HepG2 (cell line): ENCODE data around the gene NOXA1. TPM values are rescaled to one million over a fixed set of nuclear protein-coding genes. Genes with fewer than 3 reads are reported as not detected.

ENCODE experiments used
- AFF4 ChIP-seq: sonication (generic); formaldehyde crosslinking; IDR thresholded peaks from 2 replicates; pipeline ENCODE4 v1.4.0; 2020; ENCODE audit warnings: missing genetic modification reagents
- ATF7-NPFF ChIP-seq: sonication (generic); formaldehyde crosslinking; IDR thresholded peaks from 2 replicates; pipeline ENCODE4 v1.8.1; 2023; ENCODE audit warnings: mild to moderate bottlenecking, low read depth, missing genetic modification reagents, moderate library complexity
- HDAC2 ChIP-seq: sonication (generic); formaldehyde crosslinking; IDR thresholded peaks from 2 replicates; pipeline ENCODE4 v1.4.0; 2020; ENCODE audit warnings: missing genetic modification reagents
- IKZF1 ChIP-seq: fragments of 450-650 bp; IDR thresholded peaks from 2 replicates; pipeline ENCODE4 v1.7.1; 2016
- IKZF5 ChIP-seq: IDR thresholded peaks from 2 replicates; pipeline ENCODE4 v1.6.1; 2018; ENCODE audit warnings: missing genetic modification reagents, mild to moderate bottlenecking, missing compliant biosample characterization
- NFKB2 ChIP-seq: sonication (generic); formaldehyde crosslinking; IDR thresholded peaks from 2 replicates; pipeline ENCODE4 v1.4.0; 2020; ENCODE audit warnings: missing genetic modification reagents, borderline replicate concordance
- NONO ChIP-seq, 2 experiments: fragments of 450-650 bp in 1 of 2; sonication (generic) in 1 of 2; formaldehyde crosslinking in 1 of 2; IDR thresholded peaks in 1 of 2; conservative IDR thresholded peaks in 1 of 2; 2 replicates each; pipeline versions ENCODE4 v1.6.1 to v1.8.0; 2017 to 2022; ENCODE audit warnings: mild to moderate bottlenecking in 1 of 2, missing genetic modification reagents in 1 of 2, moderate library complexity in 1 of 2
- SOX6 ChIP-seq, 2 experiments: fragments of 450-650 bp in 1 of 2; sonication (generic) in 1 of 2; formaldehyde crosslinking in 1 of 2; IDR thresholded peaks; 2 replicates each; pipeline versions ENCODE4 v1.4.0 to v1.6.1; 2017 to 2020; ENCODE audit warnings: antibody characterized with exemption in 1 of 2, mild to moderate bottlenecking in 1 of 2, missing genetic modification reagents in 1 of 2
- SP2 ChIP-seq: sonication (generic); formaldehyde crosslinking; IDR thresholded peaks from 2 replicates; pipeline ENCODE4 v1.5.1; 2020; ENCODE audit warnings: mild to moderate bottlenecking, missing genetic modification reagents
- TOE1 ChIP-seq: sonication (generic); formaldehyde crosslinking; IDR thresholded peaks from 2 replicates; pipeline ENCODE4 v1.4.0; 2020; ENCODE audit warnings: mild to moderate bottlenecking, missing genetic modification reagents
- ZNF335 ChIP-seq: sonication (generic); formaldehyde crosslinking; IDR thresholded peaks from 2 replicates; pipeline ENCODE4 v1.4.0; 2020; ENCODE audit warnings: missing genetic modification reagents
- ZNF33A ChIP-seq: sonication (generic); formaldehyde crosslinking; IDR thresholded peaks from 2 replicates; pipeline ENCODE4 v1.5.1; 2020; ENCODE audit warnings: missing genetic modification reagents, mild to moderate bottlenecking, moderate library complexity, borderline replicate concordance
- ZSCAN9 ChIP-seq: IDR thresholded peaks from 2 replicates; pipeline ENCODE4 v1.6.1; 2016; ENCODE audit warnings: borderline replicate concordance
- polyA plus RNA-seq, 8 experiments: library from polyadenylated mRNA; depleted of rRNA in 3 of 8; stranded (reverse) in 7 of 8; unstranded in 1 of 8; fragments of >200 nt; fragmentation: Illumina TruSeq in 4 of 8; extraction: Trizol in 4 of 8; gene quantifications; 2 replicates each; pipeline versions ENCODE4 v1.2.1 to v1.2.3, GENCODE V29; 2011 to 2016; ENCODE audit warnings: low read depth in 4 of 8, missing spikeins in 1 of 8, mixed read lengths in 1 of 8; ENCODE audit not compliant: insufficient read depth in 1 of 8
- total RNA-seq, 5 experiments: library from RNA; depleted of rRNA; stranded (reverse); fragments of >200 nt; fragmentation: Illumina TruSeq; extraction: Trizol; gene quantifications; 2 replicates each; pipeline ENCODE4 v1.2.3, GENCODE V29; 2016; ENCODE audit warnings: low read depth in 1 of 5

The NOXA1 gene
- total and polyA plus RNA-seq, 2 of the 13 experiments (the other 11 are each of a cell fraction or from before 2014, with no cell fraction given): 0.78 to 1.2 TPM

GRCh38 chr9:137458194-137459151 lies 35.3 kb downstream of the NOXA1 start (continued):
- TF ChIP-seq IKZF5 (no peak), TOE1 (CRISPR knock-in tag) (no peak), ZNF33A (CRISPR knock-in tag) (no peak), ZSCAN9 (CRISPR knock-in tag) (no peak), NFKB2 (CRISPR knock-in tag) (no peak), HDAC2 (no peak), SP2 (CRISPR knock-in tag) (peak; percentile 43; the same call in 1 of the 2 replicates), IKZF1 (no peak), AFF4 (CRISPR knock-in tag) (0 out of 2 replicates have a peak, but pooled peaks have one; percentile 57), NONO (IDR thresholded peaks at IDR 0.05) (no peak), NONO (CRISPR knock-in tag; conservative IDR thresholded peaks at IDR 0.05) (0 out of 2 replicates have a peak, but pooled peaks have one; percentile 9), ZNF335 (CRISPR knock-in tag) (no peak), ATF7-NPFF (CRISPR knock-in tag) (peak; percentile 49), SOX6 (IDR thresholded peaks at IDR 0.05) (no peak), SOX6 (CRISPR knock-in tag; IDR thresholded peaks at IDR 0.05) (no peak)
